HL-60 (cell line): ENCODE measurements around the gene KIAA1671.

ENCODE experiments used
- POLR2AphosphoS5 ChIP-seq: IDR thresholded peaks from 2 replicates; pipeline ENCODE4 v1.6.1; 2012; ENCODE audit warnings: low read depth
- TF ChIP-seq, protein P1 (sequence below): IDR thresholded peaks from one replicate; pipeline ENCODE4 v1.5.1; 2011; ENCODE audit warnings: low read length, control low read depth, inconsistent platforms; ENCODE audit not compliant: insufficient read depth

DNA sequence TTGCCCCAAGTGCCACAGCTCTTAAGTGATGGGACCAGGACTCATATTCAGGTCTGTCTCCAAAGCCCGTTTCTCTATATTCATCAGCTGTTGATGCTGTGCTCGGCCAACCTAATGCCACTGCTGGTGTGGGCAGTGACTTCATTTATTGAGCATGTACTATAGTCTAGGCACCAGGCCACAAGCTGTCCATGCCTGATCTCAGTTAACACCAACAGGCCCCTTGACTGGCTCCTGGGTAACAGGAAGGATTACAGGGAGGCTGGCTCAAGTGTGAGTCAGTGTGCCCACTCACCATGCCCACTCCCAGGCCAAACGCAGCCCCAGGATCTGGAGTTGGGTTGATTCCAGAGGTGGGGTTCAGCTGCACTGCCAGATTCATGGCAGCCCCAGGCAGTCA lies 258.3 kb downstream of the KIAA1671 start:
- TF ChIP-seq, protein P1, sequence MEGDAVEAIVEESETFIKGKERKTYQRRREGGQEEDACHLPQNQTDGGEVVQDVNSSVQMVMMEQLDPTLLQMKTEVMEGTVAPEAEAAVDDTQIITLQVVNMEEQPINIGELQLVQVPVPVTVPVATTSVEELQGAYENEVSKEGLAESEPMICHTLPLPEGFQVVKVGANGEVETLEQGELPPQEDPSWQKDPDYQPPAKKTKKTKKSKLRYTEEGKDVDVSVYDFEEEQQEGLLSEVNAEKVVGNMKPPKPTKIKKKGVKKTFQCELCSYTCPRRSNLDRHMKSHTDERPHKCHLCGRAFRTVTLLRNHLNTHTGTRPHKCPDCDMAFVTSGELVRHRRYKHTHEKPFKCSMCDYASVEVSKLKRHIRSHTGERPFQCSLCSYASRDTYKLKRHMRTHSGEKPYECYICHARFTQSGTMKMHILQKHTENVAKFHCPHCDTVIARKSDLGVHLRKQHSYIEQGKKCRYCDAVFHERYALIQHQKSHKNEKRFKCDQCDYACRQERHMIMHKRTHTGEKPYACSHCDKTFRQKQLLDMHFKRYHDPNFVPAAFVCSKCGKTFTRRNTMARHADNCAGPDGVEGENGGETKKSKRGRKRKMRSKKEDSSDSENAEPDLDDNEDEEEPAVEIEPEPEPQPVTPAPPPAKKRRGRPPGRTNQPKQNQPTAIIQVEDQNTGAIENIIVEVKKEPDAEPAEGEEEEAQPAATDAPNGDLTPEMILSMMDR = no peak
- TF ChIP-seq POLR2AphosphoS5 = no peak
